ENCODE measurements around the gene MGRN1. TPM values are rescaled to one million over a fixed set of nuclear protein-coding genes. Genes with fewer than 3 reads are reported as not detected.

Gene MGRN1
- total RNA-seq, 1 donor from 2014 or later = 63.6 TPM

GRCh38 chr16:4683255-4684057 lies 58.8 kb downstream of the MGRN1 start:
- DNase-seq (ENCODE audit: low read depth) = no peak
- no peak for TF ChIP-seq CTCF (IDR thresholded peaks at IDR 0.05; ENCODE audit: insufficient read depth, low read length, poor library complexity, severe bottlenecking)
- Histone ChIP-seq H3K4me3 (ENCODE audit: low read depth, low read length) (no peak overlapping the region), H3K27me3 (ENCODE audit: control insufficient read depth, insufficient read depth, low read length) (no peaks in the 10 kb centered on the region), H3K36me3 (ENCODE audit: control insufficient read depth, insufficient read depth, low read length) (peaks cover 9% of the 10 kb centered on the region)

DNA sequence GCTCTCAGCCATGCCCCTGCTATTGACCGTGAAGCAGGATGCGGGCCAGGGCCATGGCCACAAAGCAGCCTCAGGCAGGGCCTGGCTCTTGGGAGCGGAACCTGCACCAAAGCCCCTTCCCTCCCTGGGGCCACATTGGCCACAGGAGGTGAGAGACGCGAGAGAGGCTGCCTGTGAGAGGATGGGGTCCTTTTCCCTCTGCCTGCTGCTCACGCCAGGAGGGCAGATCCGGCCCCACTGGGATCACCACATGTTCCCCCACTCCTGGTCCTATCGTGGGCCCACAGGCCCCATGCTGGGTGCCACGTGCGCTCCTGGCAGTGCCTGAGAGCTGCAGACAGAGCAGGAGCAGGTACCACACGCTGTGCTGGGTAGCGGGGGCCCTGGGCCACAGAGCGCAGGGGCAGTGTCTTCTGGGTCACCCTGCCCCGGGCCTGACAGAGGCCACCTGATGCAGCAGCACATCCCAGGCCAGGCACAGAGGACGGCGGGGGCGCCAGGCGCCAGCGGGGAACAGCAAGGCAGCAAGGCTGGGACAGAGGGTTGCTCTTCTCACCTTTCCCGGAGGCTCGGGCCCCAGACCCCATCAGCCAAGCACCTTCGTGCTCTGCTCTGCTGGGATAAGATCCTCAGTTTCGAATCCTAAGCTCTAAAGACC lies 59.6 kb downstream of the MGRN1 start:
- no peaks in the 10 kb centered on the region for H3K27me3 ChIP-seq (ENCODE audit: control insufficient read depth, insufficient read depth, low read length)
- peaks cover 9% of the 10 kb centered on the region for H3K36me3 ChIP-seq (ENCODE audit: control insufficient read depth, insufficient read depth, low read length)
- no peak for TF ChIP-seq CTCF (IDR thresholded peaks at IDR 0.05; ENCODE audit: insufficient read depth, low read length, poor library complexity, severe bottlenecking)
- no peak overlapping the region for H3K4me3 ChIP-seq (ENCODE audit: low read depth, low read length)
- DNase-seq (ENCODE audit: low read depth) = no peak

DNA sequence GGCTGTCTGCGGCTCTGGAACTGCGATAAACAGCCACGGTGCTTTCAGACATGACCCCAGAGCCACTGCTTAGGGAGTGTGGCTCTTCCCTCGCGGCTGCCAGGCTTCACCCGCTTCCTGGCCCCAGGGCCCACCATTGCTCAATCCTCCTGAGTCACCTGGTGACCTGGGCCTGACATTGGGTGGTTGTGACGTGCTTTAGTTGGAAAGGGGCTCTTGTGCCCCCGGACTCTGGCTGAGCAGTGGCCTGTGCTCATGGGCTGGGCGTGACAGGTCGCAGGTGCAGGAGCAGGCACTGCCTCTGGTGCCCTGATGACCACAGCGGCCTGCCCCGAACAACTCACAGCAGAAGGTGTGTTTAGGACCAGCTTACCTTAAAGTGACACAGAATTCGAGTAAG lies 60.1 kb downstream of the MGRN1 start:
- no peak for TF ChIP-seq CTCF (IDR thresholded peaks at IDR 0.05; ENCODE audit: insufficient read depth, low read length, poor library complexity, severe bottlenecking)
- Histone ChIP-seq H3K36me3 (ENCODE audit: control insufficient read depth, insufficient read depth, low read length) (peaks cover 9% of the 10 kb centered on the region), H3K4me3 (ENCODE audit: low read depth, low read length) (no peak overlapping the region), H3K27me3 (ENCODE audit: control insufficient read depth, insufficient read depth, low read length) (no peaks in the 10 kb centered on the region)
- DNase-seq (ENCODE audit: low read depth) = no peak

DNA sequence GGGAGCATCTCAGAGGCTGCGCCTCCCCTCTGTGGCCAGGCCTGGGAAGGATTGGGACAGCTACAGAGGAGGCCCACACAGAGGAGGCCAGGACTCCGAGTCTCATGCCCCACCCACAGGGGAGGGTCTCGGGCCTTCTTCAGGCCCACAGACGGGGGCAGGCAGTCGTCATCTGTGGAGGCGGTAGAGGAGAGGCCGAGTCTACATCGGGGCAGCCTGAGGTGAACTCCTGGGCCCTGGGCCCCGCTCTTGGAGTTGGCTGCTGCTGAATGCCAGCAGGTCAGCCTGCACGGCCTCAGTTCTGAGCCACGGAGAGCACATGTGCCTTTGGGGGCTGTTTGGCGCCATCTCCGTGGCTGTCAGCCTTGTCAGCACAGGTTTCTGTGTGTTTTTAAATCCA lies 60.7 kb downstream of the MGRN1 start:
- no peak for DNase-seq (ENCODE audit: low read depth)
- no peak for TF ChIP-seq CTCF (IDR thresholded peaks at IDR 0.05; ENCODE audit: insufficient read depth, low read length, poor library complexity, severe bottlenecking)
- no peak overlapping the region for H3K4me3 ChIP-seq (ENCODE audit: low read depth, low read length)

GRCh38 chr16:4685776-4686496 lies 61.3 kb downstream of the MGRN1 start:
- H3K36me3 ChIP-seq (ENCODE audit: control insufficient read depth, insufficient read depth, low read length) = peaks cover 11% of the 10 kb centered on the region

More for the DNA sequence above, 60.7 kb downstream of the MGRN1 start:
- H3K27me3 ChIP-seq (ENCODE audit: control insufficient read depth, insufficient read depth, low read length) = no peaks in the 10 kb centered on the region
- H3K36me3 ChIP-seq (ENCODE audit: control insufficient read depth, insufficient read depth, low read length) = peaks cover 9% of the 10 kb centered on the region

More at GRCh38 chr16:4685776-4686496, 61.3 kb downstream of the MGRN1 start:
- no peak overlapping the region for H3K4me3 ChIP-seq (ENCODE audit: low read depth, low read length)
- TF ChIP-seq CTCF (IDR thresholded peaks at IDR 0.05; ENCODE audit: insufficient read depth, low read length, poor library complexity, severe bottlenecking) = no peak
- H3K27me3 ChIP-seq (ENCODE audit: control insufficient read depth, insufficient read depth, low read length) = no peaks in the 10 kb centered on the region
- no peak for DNase-seq (ENCODE audit: low read depth)

All from kidney epithelial cell (primary cell).